ENCODE measurements around the gene PCDHB9.
"Not testable (repeated sequence)": the region's sequence is repeated elsewhere in the genome, so short reads cannot be mapped to it uniquely, and the experiment has no call there.

The PCDHB9 gene

DNA sequence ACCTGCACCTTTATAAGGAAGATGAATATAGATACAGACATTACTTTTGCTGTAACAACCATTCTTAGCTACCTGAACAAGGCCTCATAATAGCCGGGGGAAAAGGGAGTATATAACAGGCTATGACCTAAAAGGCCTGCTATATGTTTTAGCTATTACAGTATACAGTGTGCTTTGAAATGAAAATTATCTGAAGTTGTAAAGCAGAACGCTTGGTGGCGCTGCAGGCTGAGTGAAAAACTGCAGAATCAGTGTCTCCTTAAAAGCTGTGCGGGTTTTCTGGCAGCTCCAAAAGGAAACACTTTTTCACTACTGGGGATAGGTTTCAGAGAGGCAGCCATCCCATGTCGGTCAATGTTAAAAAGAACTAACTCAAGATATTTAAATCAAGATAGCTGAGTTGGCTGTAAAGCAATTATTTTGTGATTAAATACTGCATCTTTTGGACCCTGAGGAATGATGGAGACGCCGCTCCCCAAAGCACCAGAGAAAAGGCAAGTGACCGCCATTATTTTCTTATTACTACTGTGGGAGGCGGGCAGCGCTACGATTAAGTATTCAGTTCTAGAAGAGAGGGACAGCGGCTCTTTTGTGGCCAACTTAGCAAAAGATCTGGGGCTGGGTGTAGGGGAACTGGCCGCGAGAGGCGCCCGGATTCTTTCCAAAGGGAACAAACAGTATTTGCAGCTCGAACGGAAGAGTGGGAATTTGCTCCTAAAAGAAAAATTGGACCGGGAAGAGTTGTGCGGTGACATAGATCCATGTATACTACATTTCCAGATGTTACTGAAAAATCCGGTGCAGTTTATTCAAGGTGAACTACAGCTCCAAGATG, 31.2 kb upstream of the PCDHB9 start:
- ATAC-seq (ENCODE audit: low read depth) (no peak), DNase-seq (ENCODE audit: low spot score) (no peak)
- no peak overlapping the region for H3K4me3 ChIP-seq (ENCODE audit: severe bottlenecking)
- no peak overlapping the region for H3K27ac ChIP-seq (ENCODE audit: poor library complexity, severe bottlenecking)
- H3K27me3 ChIP-seq (ENCODE audit: insufficient read depth, poor library complexity, severe bottlenecking) = peaks cover 60% of the 10 kb centered on the region
- H3K4me1 ChIP-seq (ENCODE audit: insufficient read depth, poor library complexity, severe bottlenecking) = no peaks in the 10 kb centered on the region
- TF ChIP-seq, protein P1, sequence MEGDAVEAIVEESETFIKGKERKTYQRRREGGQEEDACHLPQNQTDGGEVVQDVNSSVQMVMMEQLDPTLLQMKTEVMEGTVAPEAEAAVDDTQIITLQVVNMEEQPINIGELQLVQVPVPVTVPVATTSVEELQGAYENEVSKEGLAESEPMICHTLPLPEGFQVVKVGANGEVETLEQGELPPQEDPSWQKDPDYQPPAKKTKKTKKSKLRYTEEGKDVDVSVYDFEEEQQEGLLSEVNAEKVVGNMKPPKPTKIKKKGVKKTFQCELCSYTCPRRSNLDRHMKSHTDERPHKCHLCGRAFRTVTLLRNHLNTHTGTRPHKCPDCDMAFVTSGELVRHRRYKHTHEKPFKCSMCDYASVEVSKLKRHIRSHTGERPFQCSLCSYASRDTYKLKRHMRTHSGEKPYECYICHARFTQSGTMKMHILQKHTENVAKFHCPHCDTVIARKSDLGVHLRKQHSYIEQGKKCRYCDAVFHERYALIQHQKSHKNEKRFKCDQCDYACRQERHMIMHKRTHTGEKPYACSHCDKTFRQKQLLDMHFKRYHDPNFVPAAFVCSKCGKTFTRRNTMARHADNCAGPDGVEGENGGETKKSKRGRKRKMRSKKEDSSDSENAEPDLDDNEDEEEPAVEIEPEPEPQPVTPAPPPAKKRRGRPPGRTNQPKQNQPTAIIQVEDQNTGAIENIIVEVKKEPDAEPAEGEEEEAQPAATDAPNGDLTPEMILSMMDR (IDR thresholded peaks at IDR 0.05; ENCODE audit: poor library complexity, severe bottlenecking) = no peak
- no peaks in the 10 kb centered on the region for H3K36me3 ChIP-seq (ENCODE audit: low read depth)
- peaks cover 2% of the 10 kb centered on the region for H3K9me3 ChIP-seq (ENCODE audit: severe bottlenecking)

DNA sequence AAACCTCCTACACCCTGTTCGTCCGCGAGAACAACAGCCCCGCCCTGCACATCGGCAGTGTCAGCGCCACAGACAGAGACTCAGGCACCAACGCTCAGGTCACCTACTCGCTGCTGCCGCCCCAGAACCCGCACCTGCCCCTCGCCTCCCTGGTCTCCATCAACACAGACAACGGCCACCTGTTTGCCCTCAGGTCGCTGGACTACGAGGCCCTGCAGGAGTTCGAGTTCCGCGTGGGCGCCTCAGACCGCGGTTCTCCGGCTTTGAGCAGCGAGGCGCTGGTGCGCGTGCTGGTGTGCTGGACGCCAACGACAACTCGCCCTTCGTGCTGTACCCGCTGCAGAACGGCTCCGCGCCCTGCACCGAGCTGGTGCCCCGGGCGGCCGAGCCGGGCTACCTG, 29.6 kb upstream of the PCDHB9 start:
- peaks cover 56% of the 10 kb centered on the region for H3K27me3 ChIP-seq (ENCODE audit: insufficient read depth, poor library complexity, severe bottlenecking)
- not testable (repeated sequence) for H3K4me1 ChIP-seq (ENCODE audit: insufficient read depth, poor library complexity, severe bottlenecking); H3K9me3 ChIP-seq (ENCODE audit: severe bottlenecking); H3K36me3 ChIP-seq (ENCODE audit: low read depth); H3K27ac ChIP-seq (ENCODE audit: poor library complexity, severe bottlenecking); ATAC-seq (ENCODE audit: low read depth); DNase-seq (ENCODE audit: low spot score); H3K4me3 ChIP-seq (ENCODE audit: severe bottlenecking)

DNA sequence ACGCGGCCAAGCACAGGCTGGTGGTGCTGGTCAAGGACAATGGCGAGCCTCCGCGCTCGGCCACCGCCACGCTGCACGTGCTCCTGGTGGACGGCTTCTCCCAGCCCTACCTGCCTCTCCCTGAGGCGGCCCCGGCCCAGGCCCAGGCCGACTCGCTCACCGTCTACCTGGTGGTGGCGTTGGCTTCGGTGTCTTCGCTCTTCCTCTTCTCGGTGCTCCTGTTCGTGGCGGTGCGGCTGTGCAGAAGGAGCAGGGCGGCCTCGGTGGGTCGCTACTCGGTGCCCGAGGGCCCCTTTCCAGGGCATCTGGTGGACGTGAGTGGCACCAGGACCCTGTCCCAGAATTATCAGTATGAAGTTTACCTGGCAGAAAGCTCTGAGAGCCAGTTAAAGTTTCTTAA, 29.1 kb upstream of the PCDHB9 start:
- not testable (repeated sequence) for H3K27ac ChIP-seq (ENCODE audit: poor library complexity, severe bottlenecking); H3K4me1 ChIP-seq (ENCODE audit: insufficient read depth, poor library complexity, severe bottlenecking); H3K4me3 ChIP-seq (ENCODE audit: severe bottlenecking); ATAC-seq (ENCODE audit: low read depth); DNase-seq (ENCODE audit: low spot score); H3K9me3 ChIP-seq (ENCODE audit: severe bottlenecking); H3K36me3 ChIP-seq (ENCODE audit: low read depth)
- peaks cover 50% of the 10 kb centered on the region for H3K27me3 ChIP-seq (ENCODE audit: insufficient read depth, poor library complexity, severe bottlenecking)

DNA sequence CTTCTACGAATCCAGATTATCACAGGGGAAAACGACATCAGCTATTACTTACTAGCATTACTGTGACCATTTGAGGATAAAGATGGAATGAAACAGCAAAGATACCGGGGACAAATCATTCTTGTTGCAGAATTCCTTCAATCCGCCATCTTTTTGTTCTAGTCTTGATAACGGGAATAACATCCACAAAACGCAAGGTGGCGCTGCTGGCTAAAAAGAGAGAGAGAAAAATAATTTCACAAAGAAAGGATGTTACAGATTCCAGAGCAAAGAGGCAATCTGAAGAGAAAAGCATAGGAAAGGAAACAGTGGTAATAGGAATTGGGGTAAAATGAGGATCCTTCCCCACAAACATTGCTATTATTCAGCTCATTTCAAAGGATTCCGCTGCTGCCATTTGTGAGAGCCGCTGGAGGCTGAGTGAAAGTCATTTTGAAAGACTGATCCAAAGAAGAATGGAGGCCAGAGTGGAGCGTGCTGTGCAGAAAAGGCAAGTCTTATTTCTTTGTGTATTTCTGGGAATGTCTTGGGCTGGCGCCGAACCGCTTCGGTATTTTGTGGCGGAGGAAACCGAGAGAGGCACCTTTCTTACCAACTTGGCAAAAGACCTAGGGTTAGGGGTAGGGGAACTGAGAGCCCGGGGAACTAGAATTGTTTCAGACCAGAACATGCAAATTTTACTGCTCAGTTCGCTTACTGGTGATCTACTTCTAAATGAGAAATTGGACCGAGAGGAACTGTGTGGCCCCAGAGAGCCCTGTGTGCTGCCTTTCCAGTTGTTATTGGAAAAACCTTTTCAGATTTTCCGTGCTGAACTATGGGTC, 14.4 kb upstream of the PCDHB9 start, which contains the start of gene PCDHB7:
TSS of gene PCDHB7 (plus strand) at position 264 of the 824 bp plus-strand sequence. CDS start at position 456, 192 bp downstream.
- Histone ChIP-seq H3K4me1 (ENCODE audit: insufficient read depth, poor library complexity, severe bottlenecking) (no peaks in the 10 kb centered on the region), H3K27me3 (ENCODE audit: insufficient read depth, poor library complexity, severe bottlenecking) (peaks cover 60% of the 10 kb centered on the region), H3K27ac (ENCODE audit: poor library complexity, severe bottlenecking) (no peak within 1 kb of the TSS), H3K9me3 (ENCODE audit: severe bottlenecking) (peaks cover 22% of the 10 kb centered on the region), H3K36me3 (ENCODE audit: low read depth) (no peaks in the 10 kb centered on the region), H3K4me3 (ENCODE audit: severe bottlenecking) (no peak within 1 kb of the TSS)
- TF ChIP-seq, protein P1 (IDR thresholded peaks at IDR 0.05; ENCODE audit: poor library complexity, severe bottlenecking) = peak; percentile 65
- ATAC-seq (ENCODE audit: low read depth) (no peak), DNase-seq (ENCODE audit: low spot score) (no peak)

DNA sequence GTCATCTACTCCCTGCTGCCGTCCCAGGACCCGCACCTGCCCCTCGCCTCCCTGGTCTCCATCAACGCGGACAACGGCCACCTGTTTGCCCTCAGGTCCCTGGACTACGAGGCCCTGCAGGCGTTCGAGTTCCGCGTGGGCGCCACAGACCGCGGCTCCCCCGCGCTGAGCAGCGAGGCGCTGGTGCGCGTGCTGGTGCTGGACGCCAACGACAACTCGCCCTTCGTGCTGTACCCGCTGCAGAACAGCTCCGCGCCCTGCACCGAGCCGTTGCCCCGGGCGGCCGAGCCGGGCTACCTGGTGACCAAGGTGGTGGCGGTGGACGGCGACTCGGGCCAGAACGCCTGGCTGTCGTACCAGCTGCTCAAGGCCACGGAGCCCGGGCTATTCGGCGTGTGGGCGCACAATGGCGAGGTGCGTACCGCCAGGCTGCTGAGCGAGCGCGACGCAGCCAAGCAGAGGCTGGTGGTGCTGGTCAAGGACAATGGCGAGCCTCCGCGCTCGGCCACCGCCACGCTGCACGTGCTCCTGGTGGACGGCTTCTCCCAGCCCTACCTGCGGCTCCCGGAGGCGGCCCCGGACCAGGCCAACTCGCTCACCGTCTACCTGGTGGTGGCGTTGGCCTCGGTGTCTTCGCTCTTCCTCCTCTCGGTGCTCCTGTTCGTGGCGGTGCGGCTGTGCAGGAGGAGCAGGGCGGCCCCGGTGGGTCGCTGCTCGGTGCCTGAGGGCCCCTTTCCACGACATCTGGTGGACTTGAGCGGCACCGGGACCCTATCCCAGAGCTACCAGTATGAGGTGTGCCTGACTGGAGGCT, 12.5 kb upstream of the PCDHB9 start:
- Histone ChIP-seq H3K9me3 (ENCODE audit: severe bottlenecking) (peaks cover 22% of the 10 kb centered on the region), H3K27me3 (ENCODE audit: insufficient read depth, poor library complexity, severe bottlenecking) (peaks cover 66% of the 10 kb centered on the region)
- H3K36me3 ChIP-seq (ENCODE audit: low read depth); ATAC-seq (ENCODE audit: low read depth); H3K27ac ChIP-seq (ENCODE audit: poor library complexity, severe bottlenecking); H3K4me1 ChIP-seq (ENCODE audit: insufficient read depth, poor library complexity, severe bottlenecking); DNase-seq (ENCODE audit: low spot score); H3K4me3 ChIP-seq (ENCODE audit: severe bottlenecking): not testable (repeated sequence)

DNA sequence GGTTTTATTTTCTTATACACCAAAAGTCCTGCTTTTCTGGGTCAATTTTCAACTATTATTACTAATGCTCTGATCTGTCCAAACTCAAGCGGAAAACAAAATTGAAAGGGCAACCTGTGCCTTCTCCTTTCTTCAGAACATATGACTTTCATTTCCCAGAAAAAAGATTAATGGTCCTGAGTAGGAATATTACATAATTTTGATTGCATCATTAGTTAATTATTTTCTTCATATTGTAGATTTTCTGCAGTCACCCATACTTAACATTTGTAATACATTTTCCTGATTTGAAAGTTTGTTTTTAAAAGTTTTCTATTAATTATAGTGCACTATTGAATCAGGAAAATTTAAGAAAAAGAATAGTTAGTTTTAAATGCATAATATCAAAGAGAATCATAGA, 11.0 kb upstream of the PCDHB9 start:
- TF ChIP-seq, protein P1 (IDR thresholded peaks at IDR 0.05; ENCODE audit: poor library complexity, severe bottlenecking) = no peak
- Histone ChIP-seq H3K9me3 (ENCODE audit: severe bottlenecking) (peaks cover 22% of the 10 kb centered on the region), H3K36me3 (ENCODE audit: low read depth) (no peaks in the 10 kb centered on the region)

DNA sequence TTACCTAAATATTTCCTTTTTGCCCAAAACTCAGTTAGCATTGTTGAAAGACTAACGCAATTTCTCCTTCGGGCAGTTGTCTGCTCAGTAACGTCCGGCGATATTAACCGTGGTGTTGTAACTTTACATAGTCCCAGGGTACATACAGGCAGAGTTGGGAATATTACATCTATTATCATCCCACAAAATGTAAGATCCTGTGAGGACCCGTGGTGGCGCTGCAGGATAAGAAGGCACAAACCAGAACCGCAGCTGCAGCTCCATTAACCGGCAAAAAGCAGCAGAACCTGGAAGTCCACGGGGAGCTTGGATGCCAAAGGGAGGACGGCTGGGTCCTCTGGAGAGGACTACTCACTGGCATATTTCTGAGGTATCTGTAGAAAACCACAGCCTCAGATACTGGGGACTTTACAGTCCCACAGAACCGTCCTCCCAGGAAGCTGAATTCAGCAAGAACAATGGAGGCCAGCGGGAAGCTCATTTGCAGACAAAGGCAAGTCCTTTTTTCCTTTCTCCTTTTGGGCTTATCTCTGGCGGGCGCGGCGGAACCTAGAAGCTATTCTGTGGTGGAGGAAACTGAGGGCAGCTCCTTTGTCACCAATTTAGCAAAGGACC, 9.3 kb upstream of the PCDHB9 start, which contains the start of gene PCDHB8:
TSS of gene PCDHB8 (plus strand) at position 214 of the 615 bp plus-strand sequence. CDS start at position 459, 245 bp downstream.
- not testable (repeated sequence) for H3K4me1 ChIP-seq (ENCODE audit: insufficient read depth, poor library complexity, severe bottlenecking); ATAC-seq (ENCODE audit: low read depth); H3K4me3 ChIP-seq (ENCODE audit: severe bottlenecking); H3K27ac ChIP-seq (ENCODE audit: poor library complexity, severe bottlenecking); H3K36me3 ChIP-seq (ENCODE audit: low read depth); DNase-seq (ENCODE audit: low spot score)
- peaks cover 78% of the 10 kb centered on the region for H3K27me3 ChIP-seq (ENCODE audit: insufficient read depth, poor library complexity, severe bottlenecking)
- H3K9me3 ChIP-seq (ENCODE audit: severe bottlenecking) = peaks cover 24% of the 10 kb centered on the region

More for the DNA sequence above, 11.0 kb upstream of the PCDHB9 start:
- H3K27ac ChIP-seq (ENCODE audit: poor library complexity, severe bottlenecking) = no peak overlapping the region
- no peak overlapping the region for H3K4me3 ChIP-seq (ENCODE audit: severe bottlenecking)
- DNase-seq (ENCODE audit: low spot score) (no peak), ATAC-seq (ENCODE audit: low read depth) (no peak)
- peaks cover 70% of the 10 kb centered on the region for H3K27me3 ChIP-seq (ENCODE audit: insufficient read depth, poor library complexity, severe bottlenecking)
- no peaks in the 10 kb centered on the region for H3K4me1 ChIP-seq (ENCODE audit: insufficient read depth, poor library complexity, severe bottlenecking)
